Gastroesophageal sphincter (tissue), 3 donors: Measurements from ENCODE around the gene KIAA1217.

Experiments used
- CTCF ChIP-seq, 4 experiments: fragments of 200-600 bp in 2 of 4; fragments of 450-650 bp in 2 of 4; sonication (generic) in 1 of 4; IDR thresholded peaks; one replicate each; pipeline ENCODE4 v1.5.1; 2017 to 2019; ENCODE audit warnings: antibody characterized with exemption in 4 of 4, mild to moderate bottlenecking in 2 of 4, moderate library complexity in 2 of 4
- POLR2A ChIP-seq, 2 donors: fragments of 450-650 bp; IDR thresholded peaks; one replicate each; pipeline ENCODE4 v1.6.1; 2017; ENCODE audit warnings: antibody characterized with exemption in 2 of 2, mild to moderate bottlenecking in 2 of 2, moderate library complexity in 1 of 2

- TF ChIP-seq CTCF (IDR thresholded peaks at IDR 0.05) (no peak), POLR2A (IDR thresholded peaks at IDR 0.05) (no peak)
Measured at GRCh38 chr10:24463611-24464426, 254.9 kb downstream of the KIAA1217 start.
